Mesothelial cell of epicardium (in vitro differentiated cells): ENCODE results near the gene SPATA6. TPM values are rescaled to one million over a fixed set of nuclear protein-coding genes. Genes with fewer than 3 reads are reported as not detected.

Experiments
- DNase-seq, 2 experiments: peaks; one replicate each; pipeline ENCODE4 v3.0.0; 2021; ENCODE audit warnings: low spot score in 2 of 2; ENCODE audit not compliant: unreplicated experiment in 2 of 2
- H3K27ac Mint-ChIP-seq: 2 replicates; pipeline ENCODE4 v1.8.0; 2021; ENCODE audit warnings: mixed read lengths
- H3K27me3 Mint-ChIP-seq: 2 replicates; pipeline ENCODE4 v1.8.0; 2021; ENCODE audit warnings: low read depth, mixed read lengths
- H3K36me3 Mint-ChIP-seq: 2 replicates; pipeline ENCODE4 v1.8.0; 2021; ENCODE audit warnings: mixed read lengths
- H3K4me1 Mint-ChIP-seq: 2 replicates; pipeline ENCODE4 v1.8.0; 2021; ENCODE audit warnings: mixed read lengths
- H3K4me3 Mint-ChIP-seq: 2 replicates; pipeline ENCODE4 v1.8.0; 2021; ENCODE audit warnings: mild to moderate bottlenecking, moderate library complexity, mixed read lengths
- H3K9me3 Mint-ChIP-seq: 2 replicates; pipeline ENCODE4 v1.8.0; 2021; ENCODE audit warnings: mixed read lengths
- total RNA-seq: library from RNA; stranded (reverse); gene quantifications from 3 replicates; pipeline ENCODE4 v1.2.1, GENCODE V29; 2021
- TF ChIP-seq, protein P1 (sequence below): fragments of 200-600 bp; sonication (generic); IDR thresholded peaks from one replicate; pipeline ENCODE4 v1.5.0; 2021; ENCODE audit warnings: antibody characterized with exemption; ENCODE audit not compliant: unreplicated experiment

Gene SPATA6
- total RNA-seq, 1 donor from 2014 or later = 17.9 TPM

DNA sequence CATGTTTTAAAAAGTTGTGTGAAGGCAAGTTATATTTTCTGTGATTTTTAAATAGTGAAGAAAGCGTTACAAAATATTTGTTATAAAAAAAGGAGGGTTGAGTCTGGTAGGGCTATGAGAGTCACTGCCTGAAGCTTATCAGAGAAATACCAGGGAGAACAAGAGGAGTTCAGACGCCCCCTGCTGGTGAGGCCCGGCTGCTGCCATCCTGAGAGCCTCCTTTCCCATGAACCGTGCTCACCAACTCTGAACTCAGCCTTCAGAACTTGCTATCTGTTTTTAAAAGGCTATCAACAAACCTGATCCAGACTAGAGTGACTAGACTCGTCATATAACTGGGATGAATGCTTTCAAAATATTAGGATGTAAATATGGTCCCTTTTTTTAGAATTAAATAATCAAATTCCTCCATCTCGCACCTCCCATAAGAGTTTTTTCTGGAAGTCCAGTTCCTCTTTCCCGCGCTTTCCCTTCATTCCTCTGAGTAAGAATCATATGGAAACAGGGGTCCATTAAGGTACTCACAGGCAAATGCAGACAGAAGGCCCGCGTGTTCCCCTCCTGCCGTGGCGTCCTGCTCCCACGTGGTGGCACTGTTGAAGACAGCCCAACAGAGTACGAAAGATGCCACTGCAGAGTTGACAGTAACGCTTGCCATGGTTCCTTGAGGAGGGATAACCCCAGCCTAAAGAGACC lies 26.2 kb upstream of the SPATA6 start:
- H3K4me1 Mint-ChIP-seq = peaks cover 10% of the 10 kb centered on the region
- TF ChIP-seq, protein P1, sequence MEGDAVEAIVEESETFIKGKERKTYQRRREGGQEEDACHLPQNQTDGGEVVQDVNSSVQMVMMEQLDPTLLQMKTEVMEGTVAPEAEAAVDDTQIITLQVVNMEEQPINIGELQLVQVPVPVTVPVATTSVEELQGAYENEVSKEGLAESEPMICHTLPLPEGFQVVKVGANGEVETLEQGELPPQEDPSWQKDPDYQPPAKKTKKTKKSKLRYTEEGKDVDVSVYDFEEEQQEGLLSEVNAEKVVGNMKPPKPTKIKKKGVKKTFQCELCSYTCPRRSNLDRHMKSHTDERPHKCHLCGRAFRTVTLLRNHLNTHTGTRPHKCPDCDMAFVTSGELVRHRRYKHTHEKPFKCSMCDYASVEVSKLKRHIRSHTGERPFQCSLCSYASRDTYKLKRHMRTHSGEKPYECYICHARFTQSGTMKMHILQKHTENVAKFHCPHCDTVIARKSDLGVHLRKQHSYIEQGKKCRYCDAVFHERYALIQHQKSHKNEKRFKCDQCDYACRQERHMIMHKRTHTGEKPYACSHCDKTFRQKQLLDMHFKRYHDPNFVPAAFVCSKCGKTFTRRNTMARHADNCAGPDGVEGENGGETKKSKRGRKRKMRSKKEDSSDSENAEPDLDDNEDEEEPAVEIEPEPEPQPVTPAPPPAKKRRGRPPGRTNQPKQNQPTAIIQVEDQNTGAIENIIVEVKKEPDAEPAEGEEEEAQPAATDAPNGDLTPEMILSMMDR = peak; percentile 84
- DNase-seq = peak; percentile 47 to 86
- H3K4me3 Mint-ChIP-seq = no peak overlapping the region
- no peaks in the 10 kb centered on the region for H3K9me3 Mint-ChIP-seq
- no peaks in the 10 kb centered on the region for H3K36me3 Mint-ChIP-seq
- no peak overlapping the region for H3K27ac Mint-ChIP-seq
- peaks cover 13% of the 10 kb centered on the region for H3K27me3 Mint-ChIP-seq

- Mint-ChIP-seq H3K4me1 (peaks cover 10% of the 10 kb centered on the region), H3K27me3 (peaks cover 23% of the 10 kb centered on the region), H3K4me3 (no peak overlapping the region), H3K9me3 (no peaks in the 10 kb centered on the region), H3K27ac (no peak overlapping the region), H3K36me3 (no peaks in the 10 kb centered on the region)
- TF ChIP-seq, protein P1 = no peak
- DNase-seq = no peak
These were observed 23.9 kb upstream of the SPATA6 start for GRCh38 chr1:48495911-48496310.

GRCh38 chr1:48495166-48495565 lies 23.2 kb upstream of the SPATA6 start:
- Mint-ChIP-seq H3K4me3 (no peak overlapping the region), H3K27ac (no peak overlapping the region), H3K9me3 (no peaks in the 10 kb centered on the region), H3K4me1 (peaks cover 10% of the 10 kb centered on the region), H3K36me3 (no peaks in the 10 kb centered on the region), H3K27me3 (peaks cover 29% of the 10 kb centered on the region)
- no peak for DNase-seq
- TF ChIP-seq, protein P1 = no peak

DNA sequence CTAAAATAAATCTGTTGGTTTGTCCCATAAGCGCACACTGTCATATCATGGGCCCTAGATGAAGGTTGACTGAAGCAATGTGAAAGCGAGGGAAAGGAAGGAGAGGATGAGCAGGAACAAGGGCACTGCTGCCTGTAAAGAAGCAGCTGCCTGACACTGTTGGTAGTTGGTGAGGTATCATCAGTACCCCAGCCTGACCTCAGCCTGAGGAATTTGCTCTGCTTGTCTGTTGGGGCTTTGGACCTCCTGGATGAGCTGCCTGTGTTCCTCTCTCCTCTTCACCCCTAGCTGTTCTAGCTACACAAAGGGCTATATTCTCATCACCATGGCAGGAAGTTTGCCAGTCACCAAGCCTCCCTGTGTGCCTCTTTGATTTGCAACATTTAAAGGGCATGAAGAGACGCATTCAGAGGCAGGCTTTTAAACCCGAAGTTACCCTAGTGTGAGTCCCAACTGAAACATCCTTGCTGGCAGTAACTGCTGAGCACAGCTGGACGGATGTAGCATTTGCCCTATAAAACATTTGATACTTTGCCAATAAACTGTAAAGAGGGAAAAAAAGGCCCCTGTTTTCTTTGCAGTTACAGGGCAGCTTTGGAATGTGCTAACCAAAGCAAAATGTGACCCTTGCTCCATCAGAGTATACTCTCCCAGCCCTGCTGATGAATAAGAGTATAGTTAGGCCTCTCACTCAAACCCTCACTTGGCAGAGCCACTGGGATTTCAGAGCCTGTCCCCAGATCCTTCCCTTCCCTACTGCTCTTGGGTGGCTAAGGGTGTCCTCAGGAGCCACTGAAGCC lies 22.2 kb upstream of the SPATA6 start:
- no peak overlapping the region for H3K4me3 Mint-ChIP-seq

DNA sequence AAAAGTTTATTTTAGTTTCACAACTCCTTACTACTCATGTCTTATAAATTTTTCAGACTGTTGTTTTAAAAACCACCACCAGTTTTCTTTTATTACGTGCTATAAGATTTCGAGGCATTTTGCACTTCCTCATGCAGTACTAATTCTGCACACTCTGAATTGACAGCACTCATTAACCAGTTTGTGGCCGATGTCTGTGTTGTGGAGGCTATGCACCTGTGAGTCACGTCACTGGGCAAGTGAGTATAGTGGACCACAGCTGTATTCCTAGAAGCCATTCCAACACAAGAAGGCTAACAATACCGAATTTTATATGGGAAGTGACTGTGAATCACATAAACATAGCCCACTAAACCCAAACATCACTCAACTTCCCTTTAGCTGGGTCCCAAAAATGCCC lies 21.0 kb upstream of the SPATA6 start:
- TF ChIP-seq, protein P1 = no peak
- peaks cover 6% of the 10 kb centered on the region for H3K4me1 Mint-ChIP-seq
- H3K4me3 Mint-ChIP-seq = no peak overlapping the region
- H3K27me3 Mint-ChIP-seq = peaks cover 21% of the 10 kb centered on the region
- H3K27ac Mint-ChIP-seq = no peak overlapping the region
- H3K9me3 Mint-ChIP-seq = no peaks in the 10 kb centered on the region
- H3K36me3 Mint-ChIP-seq = no peaks in the 10 kb centered on the region
- DNase-seq = no peak

More for the DNA sequence above, 22.2 kb upstream of the SPATA6 start:
- Mint-ChIP-seq H3K27me3 (peaks cover 22% of the 10 kb centered on the region), H3K4me1 (peaks cover 10% of the 10 kb centered on the region), H3K9me3 (no peaks in the 10 kb centered on the region), H3K27ac (peak overlapping the region; percentile 63), H3K36me3 (no peaks in the 10 kb centered on the region)
- TF ChIP-seq, protein P1 = no peak
- DNase-seq = no peak
